Measurements from ENCODE around the gene SNRPN. TPM values are rescaled to one million over a fixed set of nuclear protein-coding genes. Genes with fewer than 3 reads are reported as not detected.
A peak's percentile ranks its signal among the peaks of the same experiment; 100 is the strongest.
"Not testable (repeated sequence)": the region's sequence is repeated elsewhere in the genome, so short reads cannot be mapped to it uniquely, and the experiment has no call there.

SNRPN gene
- total RNA-seq: 91.1 TPM
- long read RNA-seq, transcript SNRPN-202 (10 exons, 1,528 nt): major isoform, 79 of 100 reads
- long read RNA-seq, partial matches to known transcripts: 4 of 100 reads
- long read RNA-seq, other reads (novel, unspliced or antisense): 15 of 100 reads

DNA sequence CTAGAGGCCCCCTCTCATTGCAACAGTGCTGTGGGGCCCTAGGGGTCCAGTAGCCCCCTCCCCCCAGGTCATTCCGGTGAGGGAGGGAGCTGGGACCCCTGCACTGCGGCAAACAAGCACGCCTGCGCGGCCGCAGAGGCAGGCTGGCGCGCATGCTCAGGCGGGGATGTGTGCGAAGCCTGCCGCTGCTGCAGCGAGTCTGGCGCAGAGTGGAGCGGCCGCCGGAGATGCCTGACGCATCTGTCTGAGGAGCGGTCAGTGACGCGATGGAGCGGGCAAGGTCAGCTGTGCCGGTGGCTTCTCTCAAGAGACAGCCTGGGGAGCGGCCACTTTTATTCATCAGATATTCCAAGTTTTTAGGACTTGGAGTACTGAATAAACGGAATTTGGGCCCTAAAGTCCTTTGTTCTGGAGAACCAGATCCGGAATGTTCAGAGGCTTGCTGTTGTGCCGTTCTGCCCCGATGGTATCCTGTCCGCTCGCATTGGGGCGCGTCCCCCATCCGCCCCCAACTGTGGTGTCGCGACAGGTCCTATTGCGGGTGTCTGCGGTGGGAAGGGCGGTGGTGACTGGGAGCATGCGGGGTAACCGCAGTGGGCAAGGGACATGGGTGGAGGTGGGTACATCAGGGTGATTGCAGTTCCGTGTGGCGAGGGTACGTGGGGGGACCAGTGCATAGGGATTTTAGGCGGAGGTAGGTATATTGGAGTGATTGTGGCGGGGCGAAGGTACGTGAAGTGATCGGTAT, at the start of gene SNRPN, which contains the start of gene SNURF:
SNRPN (plus strand) TSS at position 205 of the 748 bp plus-strand sequence. CDS start 19,467 bp downstream, outside the sequence.
SNURF (plus strand) TSS at position 205 of the 748 bp plus-strand sequence; CDS start at position 267, 62 bp downstream.
- Histone ChIP-seq H3K4me3 (peak within 1 kb of the TSS; percentile 69), H3K27ac (peak within 1 kb of the TSS; percentile 94), H3K9me3 (no peaks in the 10 kb centered on the region), H3K4me1 (no peaks in the 10 kb centered on the region), H3K36me3 (no peaks in the 10 kb centered on the region), H3K27me3 (no peaks in the 10 kb centered on the region)
- peak; percentile 86 for ATAC-seq
- DNase-seq: peak; percentile 91
- intact Hi-C loops (cut with DNase I): no loop called here
- TF ChIP-seq, protein P1, sequence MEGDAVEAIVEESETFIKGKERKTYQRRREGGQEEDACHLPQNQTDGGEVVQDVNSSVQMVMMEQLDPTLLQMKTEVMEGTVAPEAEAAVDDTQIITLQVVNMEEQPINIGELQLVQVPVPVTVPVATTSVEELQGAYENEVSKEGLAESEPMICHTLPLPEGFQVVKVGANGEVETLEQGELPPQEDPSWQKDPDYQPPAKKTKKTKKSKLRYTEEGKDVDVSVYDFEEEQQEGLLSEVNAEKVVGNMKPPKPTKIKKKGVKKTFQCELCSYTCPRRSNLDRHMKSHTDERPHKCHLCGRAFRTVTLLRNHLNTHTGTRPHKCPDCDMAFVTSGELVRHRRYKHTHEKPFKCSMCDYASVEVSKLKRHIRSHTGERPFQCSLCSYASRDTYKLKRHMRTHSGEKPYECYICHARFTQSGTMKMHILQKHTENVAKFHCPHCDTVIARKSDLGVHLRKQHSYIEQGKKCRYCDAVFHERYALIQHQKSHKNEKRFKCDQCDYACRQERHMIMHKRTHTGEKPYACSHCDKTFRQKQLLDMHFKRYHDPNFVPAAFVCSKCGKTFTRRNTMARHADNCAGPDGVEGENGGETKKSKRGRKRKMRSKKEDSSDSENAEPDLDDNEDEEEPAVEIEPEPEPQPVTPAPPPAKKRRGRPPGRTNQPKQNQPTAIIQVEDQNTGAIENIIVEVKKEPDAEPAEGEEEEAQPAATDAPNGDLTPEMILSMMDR (IDR thresholded peaks at IDR 0.05): no peak

DNA sequence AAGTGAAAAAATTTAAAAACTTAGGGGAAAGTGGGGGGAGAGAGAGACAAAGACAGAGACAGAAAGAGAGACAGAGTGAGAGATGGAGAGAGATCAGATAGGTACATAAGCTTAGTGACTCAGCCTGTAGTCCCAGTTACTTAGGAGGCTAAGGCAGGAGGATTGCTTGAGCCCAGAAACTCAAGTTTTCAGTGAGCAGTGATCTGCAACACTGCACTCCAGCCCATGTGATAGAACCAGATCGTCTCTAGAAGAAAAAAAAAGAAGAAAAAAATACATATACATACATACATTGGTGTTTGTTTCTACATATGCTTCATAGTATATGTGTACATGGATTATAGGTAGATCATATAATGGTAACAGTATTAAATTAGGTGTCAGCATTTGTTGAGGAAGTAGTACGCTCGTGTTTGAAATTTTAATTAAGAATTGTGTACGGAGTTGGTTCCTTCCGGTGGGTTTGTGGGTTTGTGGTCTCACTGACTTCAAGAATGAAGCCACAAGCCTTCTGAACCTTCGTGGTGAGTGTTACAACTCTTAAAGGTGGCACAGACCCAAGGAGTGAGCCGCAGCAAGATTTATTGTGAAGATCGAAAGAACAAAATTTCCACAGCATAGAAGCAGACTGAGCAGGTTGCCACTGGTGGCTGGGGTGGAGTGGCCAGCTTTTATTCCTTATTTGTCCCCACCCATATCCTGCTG, 38.3 kb upstream of the SNRPN start:
- Histone ChIP-seq H3K36me3 (no peaks in the 10 kb centered on the region), H3K4me1 (no peaks in the 10 kb centered on the region), H3K27me3 (no peaks in the 10 kb centered on the region), H3K27ac (no peak overlapping the region), H3K9me3 (no peaks in the 10 kb centered on the region), H3K4me3 (no peak overlapping the region)
- intact Hi-C loops (cut with DNase I): no loop called here
- no peak for ATAC-seq
- no peak for DNase-seq
- TF ChIP-seq, protein P1 (IDR thresholded peaks at IDR 0.05): no peak

DNA sequence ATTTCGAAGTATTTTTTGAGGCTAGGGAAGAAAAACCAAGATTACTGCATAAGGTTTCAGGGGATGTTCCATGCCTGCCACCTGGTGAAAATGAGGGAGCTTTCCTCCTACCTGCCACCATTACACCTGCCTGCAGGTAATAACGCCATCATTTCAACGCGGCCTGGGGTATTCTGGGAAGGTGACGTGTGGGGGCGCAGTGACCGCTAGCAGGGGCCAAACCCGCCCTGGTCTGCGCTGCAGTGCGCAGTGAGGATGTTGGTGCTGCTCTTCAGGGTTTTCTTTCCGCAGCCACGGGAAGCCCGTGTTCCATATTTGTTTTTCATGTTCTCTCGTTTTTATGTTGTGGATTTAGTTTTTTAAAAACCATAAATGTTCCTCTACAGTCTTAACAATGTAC, 37.4 kb upstream of the SNRPN start:
- no peaks in the 10 kb centered on the region for H3K9me3 ChIP-seq
- H3K27ac ChIP-seq: no peak overlapping the region
- H3K4me3 ChIP-seq: no peak overlapping the region
- DNase-seq (no peak), ATAC-seq (no peak)
- no peaks in the 10 kb centered on the region for H3K27me3 ChIP-seq
- no peaks in the 10 kb centered on the region for H3K4me1 ChIP-seq
- H3K36me3 ChIP-seq: no peaks in the 10 kb centered on the region
- intact Hi-C loops (cut with DNase I): no loop called here
- TF ChIP-seq, protein P1 (IDR thresholded peaks at IDR 0.05): no peak

DNA sequence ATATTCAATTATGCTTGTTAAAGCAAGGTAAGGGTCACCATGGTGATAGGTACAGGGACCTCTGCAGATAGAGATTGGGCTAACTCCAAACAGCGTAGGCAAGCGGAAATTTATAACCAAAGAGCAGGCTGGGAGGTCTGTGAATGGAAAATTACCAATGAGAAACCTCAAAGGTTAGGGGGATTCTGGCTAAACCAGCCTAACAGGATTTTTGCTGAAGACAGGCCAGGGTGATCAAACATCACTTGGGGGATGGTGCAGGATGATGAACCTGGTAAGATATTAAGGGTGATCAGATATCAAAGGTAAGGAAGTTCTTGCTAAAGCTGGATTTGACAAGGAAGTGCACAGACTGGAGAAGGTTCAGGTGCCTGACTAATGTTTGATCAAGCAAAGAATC, 35.3 kb upstream of the SNRPN start:
- TF ChIP-seq, protein P1 (IDR thresholded peaks at IDR 0.05): no peak
- Histone ChIP-seq H3K36me3 (no peaks in the 10 kb centered on the region), H3K9me3 (no peaks in the 10 kb centered on the region), H3K27me3 (no peaks in the 10 kb centered on the region), H3K4me3 (no peak overlapping the region), H3K4me1 (no peaks in the 10 kb centered on the region), H3K27ac (no peak overlapping the region)
- DNase-seq: no peak
- no peak for ATAC-seq
- intact Hi-C loops (cut with DNase I): no loop called here

DNA sequence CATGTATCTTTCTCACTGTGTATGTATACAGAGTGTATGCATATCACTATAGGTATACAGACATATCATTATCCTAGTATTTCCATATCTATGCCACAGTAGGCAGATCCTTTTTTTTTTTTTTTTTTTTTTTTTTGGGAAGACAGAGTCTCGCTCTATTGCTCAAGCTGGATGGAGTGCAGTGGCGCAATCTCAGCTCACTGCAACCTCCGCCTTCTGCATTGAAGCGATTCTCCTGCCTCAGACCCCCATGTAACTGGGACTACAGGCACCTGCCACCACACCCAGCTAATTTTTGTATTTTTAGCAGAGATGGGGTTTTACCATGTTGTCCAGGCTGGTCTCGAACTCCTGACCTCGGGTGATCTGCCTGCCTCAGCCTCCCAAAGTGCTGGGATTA, 32.0 kb upstream of the SNRPN start:
- H3K4me1 ChIP-seq; DNase-seq; ATAC-seq; H3K27ac ChIP-seq; intact Hi-C loops (cut with DNase I); H3K4me3 ChIP-seq; H3K36me3 ChIP-seq; H3K9me3 ChIP-seq; H3K27me3 ChIP-seq: not testable (repeated sequence)

DNA sequence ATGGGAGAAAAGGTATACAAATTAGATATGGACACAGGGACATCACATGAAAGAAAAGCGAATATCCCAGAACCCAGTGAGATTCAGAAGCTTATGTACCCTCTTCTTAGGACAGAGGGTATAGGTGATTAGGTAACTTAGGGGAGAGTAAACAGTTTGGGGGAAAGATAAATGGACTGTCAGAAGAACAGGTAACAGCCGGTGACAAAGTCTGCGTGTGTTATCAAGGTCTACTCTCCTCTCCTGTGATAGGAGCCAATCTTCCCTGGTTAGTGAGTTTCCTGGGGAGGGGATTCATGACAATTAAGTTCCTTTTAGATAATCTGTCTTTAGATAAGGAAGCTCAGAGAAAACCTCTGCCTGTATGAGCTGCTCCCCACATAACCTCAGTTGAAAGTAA, 30.6 kb upstream of the SNRPN start:
- ATAC-seq (no peak), DNase-seq (no peak)
- Histone ChIP-seq H3K9me3 (no peaks in the 10 kb centered on the region), H3K36me3 (no peaks in the 10 kb centered on the region), H3K4me3 (no peak overlapping the region), H3K4me1 (no peaks in the 10 kb centered on the region), H3K27ac (no peak overlapping the region), H3K27me3 (no peaks in the 10 kb centered on the region)
- intact Hi-C loops (cut with DNase I): no loop called here
- TF ChIP-seq, protein P1 (IDR thresholded peaks at IDR 0.05): no peak

Measured in upper lobe of right lung (tissue), 1 donor.